ENCODE results near the gene CEP120.
A peak's percentile ranks its signal among the peaks of the same experiment; 100 is the strongest.
"Not testable (repeated sequence)": the region's sequence is repeated elsewhere in the genome, so short reads cannot be mapped to it uniquely, and the experiment has no call there.

The CEP120 gene

DNA sequence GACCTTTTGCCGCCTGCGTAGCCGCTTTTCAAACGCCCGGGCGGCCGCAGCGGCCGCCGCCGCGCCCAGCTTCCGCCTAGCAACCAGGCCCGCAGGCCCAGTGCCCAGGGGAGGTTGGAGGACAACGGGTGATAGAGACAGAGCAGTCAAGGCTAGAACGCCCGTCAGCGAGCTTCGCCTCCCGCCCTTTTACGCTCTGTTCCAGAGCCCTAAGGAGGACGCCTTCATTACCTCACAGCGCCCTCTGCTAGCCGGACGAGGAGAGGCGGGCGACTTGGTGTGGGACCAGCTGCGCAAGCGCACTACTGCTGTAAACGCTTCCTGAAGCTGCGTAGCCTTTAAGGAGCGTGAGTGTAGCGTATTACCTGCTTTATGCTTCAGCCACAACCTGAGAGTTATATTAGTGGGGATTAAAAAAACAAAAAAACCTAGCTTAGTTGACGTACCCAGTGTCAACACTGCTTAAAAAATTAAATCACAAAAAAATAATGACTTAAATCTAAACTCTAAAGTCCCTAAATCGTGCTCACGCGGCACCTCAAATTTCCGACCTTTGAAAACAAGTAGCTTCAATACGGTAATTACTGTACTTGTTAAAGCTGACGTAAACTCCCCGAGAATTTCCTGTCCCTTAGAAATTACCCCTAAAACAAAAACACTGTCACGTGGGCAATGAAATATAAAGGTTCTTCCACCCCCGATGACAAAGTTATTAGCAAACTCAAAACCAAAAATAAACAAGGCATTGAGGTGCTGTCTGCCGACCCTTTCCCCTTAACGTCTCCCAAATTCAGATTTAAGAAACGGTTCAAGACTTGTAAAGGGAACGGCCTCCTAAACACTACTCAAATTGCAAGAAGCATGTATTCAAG is at the start of gene CEP120:
CEP120 (minus strand) TSS at position 126 of the 872 bp plus-strand sequence. CDS start 405 bp downstream, outside the sequence.
- DNase-seq (ENCODE audit: low read depth) = peak; percentile 99

DNA sequence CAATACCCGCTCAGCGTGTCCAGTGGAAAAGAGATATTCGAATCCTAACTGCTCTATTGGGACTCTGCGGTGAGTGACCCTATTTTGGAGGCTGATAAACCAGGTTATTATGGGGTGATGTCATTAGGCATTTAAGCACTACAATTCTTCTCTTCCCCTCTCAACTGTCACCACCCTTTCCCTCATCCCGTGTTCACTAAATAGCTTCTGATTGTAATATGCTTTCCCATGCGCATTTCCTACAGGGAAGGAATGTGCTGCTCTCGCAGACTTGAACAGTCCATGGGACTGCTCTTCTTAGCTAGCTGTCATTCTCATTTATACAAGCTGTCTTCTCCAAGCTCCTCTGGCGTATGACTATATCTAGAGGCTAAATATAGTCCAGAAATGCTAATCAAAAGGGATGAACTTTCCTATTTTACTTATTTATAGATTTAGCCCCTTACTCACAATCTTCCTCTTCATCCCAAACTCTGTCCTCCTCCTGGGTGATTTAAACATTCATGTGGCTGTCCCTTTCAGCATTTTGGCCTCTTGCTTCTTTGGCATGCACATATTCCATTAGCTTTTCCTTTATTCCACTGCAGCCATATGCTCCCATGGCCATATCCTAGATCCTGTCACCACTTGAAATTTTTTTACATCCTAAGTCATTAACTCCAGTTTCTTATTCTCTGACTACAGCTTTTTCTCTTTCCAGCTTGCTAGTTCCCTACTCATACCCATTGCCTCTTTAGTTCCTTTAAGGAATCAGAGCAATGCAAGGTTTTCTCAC is 49.1 kb upstream of the CEP120 start:
- no peak for DNase-seq (ENCODE audit: low read depth)

- no peak for DNase-seq (ENCODE audit: low read depth)
These were observed 48.2 kb upstream of the CEP120 start for GRCh38 chr5:123471385-123471784.

DNA sequence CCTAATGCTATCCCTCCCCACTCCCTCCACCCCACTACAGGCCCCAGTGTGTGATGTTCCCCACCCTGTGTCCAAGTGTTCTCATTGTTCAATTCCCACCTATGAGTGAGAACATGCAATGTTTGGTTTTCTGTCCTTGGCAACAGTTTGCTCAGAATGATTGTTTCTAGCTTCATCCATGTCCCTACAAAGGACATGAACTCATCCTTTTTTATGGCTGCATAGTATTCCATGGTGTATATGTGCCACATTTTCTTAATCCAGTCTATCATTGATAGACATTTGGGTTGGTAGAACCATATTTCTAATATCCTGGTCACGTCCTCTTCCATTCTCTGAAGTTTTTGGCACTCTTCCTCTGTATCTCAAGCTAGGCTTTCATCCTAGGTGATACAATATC is 43.6 kb upstream of the CEP120 start:
- DNase-seq (ENCODE audit: low read depth) = not testable (repeated sequence)

GRCh38 chr5:123460296-123460729 is 37.1 kb upstream of the CEP120 start:
- DNase-seq (ENCODE audit: low read depth) = peak; percentile 86

GRCh38 chr5:123458994-123459393 is 35.8 kb upstream of the CEP120 start:
- not testable (repeated sequence) for DNase-seq (ENCODE audit: low read depth)

DNA sequence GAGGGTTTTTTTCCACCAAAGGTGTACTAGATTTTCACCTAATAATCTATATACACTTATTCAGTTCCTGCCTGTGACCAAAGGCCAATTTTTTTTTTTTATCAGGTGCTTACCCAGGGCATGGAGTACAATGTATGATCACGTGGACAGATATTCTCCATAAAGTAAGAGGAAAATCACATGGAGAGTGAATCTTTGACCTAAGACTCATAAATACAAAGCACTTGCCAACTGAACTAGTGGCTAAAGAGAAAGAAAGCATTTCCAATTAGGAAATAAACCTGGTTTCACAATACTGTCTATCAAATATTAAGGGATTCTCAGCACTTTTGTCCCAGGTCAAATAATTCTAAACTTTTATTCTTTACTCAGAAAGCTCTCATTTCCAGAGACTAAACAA is 33.0 kb upstream of the CEP120 start:
- DNase-seq (ENCODE audit: low read depth) = no peak

DNA sequence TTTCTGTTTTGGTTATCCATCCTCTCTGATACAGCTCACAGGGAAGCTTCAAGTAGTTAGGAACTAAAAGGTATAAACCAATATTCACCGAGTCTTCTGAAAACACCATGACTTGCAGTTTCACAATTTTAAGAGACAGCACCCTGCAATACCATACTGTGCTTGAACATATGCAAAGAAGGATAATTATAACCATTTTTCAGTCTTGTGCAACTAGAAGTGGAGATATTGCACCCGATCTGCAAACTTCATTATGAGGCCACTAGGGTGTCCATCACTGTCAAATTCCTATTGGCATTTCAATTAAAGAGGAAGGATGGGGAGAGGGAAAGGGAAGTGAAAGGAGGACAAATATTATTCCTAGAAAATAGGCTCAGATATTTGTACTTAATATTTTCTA is 32.4 kb upstream of the CEP120 start:
- DNase-seq (ENCODE audit: low read depth) = no peak

GRCh38 chr5:123455095-123455494 is 31.9 kb upstream of the CEP120 start:
- DNase-seq (ENCODE audit: low read depth) = no peak

DNA sequence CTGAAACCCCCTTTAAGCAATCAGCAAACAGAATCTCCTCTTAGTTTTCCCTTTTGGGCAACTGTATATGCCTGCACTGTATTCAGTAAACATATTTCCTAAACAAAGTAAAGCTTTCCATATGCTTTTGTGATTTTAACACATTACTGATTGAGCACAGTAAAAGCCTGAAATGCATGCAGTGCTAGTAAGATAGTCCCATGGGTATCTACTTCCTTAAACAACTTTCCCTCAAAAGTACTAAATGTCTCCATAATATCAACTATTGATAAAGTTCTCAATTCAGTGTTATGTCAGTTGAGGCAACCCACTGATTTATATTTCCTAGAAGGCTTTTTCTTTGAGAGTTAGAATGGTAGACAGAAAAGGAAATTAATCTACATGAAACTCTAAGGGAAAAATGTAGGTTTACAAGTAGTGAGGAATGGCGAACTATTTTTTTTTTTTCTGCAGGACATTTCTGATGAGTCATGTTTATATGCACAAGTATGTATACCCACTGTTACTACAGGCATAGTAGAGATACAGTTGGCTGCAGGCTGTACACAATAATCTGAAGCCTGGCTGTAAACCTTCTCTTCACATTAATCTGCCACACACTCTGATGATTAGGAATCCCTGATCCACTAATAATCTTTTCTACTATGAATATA is 31.2 kb upstream of the CEP120 start:
- DNase-seq (ENCODE audit: low read depth) = peak; percentile 39

- no peak for DNase-seq (ENCODE audit: low read depth)
These were observed 29.2 kb upstream of the CEP120 start for GRCh38 chr5:123452401-123452800.

DNA sequence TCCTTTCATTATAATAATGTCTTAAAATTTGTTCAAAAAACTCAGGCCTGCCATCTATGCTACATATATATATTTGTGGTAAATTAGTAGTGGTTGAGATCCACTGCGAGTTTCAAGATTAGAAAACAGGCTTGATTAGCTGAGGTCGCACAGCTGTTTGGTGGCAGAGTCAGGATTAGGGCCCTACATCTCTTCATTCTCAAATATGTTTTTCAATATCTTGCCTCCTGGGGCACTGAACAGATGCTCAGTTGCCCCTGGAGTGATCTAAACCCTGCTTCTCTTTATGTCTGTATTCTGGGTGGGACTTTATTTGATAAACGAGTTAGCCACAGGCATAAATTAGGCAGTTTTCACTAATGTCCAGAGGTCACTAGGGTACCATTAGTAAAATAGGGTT is 27.8 kb upstream of the CEP120 start:
- no peak for DNase-seq (ENCODE audit: low read depth)

GRCh38 chr5:123450640-123451039 is 27.4 kb upstream of the CEP120 start:
- DNase-seq (ENCODE audit: low read depth) = peak; percentile 48

DNA sequence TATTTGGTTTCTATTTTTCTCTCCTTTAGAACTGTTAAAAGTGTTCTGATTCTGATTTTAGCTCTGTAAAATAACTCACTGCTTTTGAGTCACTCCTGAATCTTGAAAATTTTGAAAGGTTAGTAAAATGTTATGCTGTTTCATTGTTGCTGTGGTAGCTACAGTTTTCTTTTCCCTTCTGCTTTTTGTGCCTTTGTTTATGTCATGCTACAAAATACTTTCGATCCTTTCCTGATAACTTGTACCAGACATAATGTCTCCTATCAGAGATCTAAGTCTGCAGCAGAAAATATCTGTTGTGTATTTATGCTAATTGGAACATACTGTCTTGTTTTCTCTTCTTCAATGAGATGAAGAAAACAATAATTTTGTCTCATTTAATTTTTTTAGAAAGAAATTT is 26.9 kb upstream of the CEP120 start:
- no peak for DNase-seq (ENCODE audit: low read depth)

DNA sequence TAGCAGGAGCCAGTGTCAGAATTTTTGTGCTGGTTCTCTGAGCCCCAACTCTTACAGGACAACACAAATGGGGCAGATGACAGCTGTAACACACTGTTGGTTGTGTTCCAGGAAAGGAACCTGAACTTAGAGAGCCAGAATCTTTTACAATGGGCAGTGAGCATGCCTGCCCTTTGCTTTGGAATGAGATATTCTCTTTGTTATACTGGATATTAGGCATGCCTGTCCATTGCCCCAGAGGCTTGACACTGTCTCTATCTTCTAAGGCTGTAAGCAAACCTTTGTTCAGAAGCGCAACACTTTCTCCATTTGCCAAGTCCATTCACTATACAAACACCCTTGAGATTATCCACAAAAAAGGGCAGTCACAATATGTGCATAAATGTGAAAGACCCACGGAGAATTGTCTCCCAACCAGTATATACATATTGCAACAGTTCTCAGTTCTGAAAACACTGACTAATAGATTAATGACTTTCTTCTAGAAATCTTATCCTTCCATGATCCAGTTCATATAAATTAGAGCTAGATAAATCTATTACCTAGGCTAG is 26.3 kb upstream of the CEP120 start:
- no peak for DNase-seq (ENCODE audit: low read depth)

DNA sequence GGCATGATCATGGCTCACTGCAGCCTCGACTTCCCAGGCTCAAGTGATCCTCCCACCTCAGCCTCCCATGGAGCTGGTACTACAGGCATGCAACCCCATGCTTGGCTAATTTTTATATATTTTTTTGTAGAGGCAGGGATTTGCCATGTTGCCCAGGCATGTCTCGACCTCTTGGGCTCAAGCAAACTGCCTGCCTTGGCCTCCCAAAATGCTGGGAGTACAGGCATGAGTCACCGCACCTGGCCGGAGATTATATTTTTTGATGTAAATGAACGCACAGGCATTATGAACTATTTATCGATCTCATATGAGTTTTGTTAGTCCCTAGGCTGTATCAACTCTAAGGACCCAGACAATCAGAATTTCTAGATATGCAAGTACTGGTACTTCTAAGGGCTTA is 25.5 kb upstream of the CEP120 start:
- DNase-seq (ENCODE audit: low read depth) = no peak

DNA sequence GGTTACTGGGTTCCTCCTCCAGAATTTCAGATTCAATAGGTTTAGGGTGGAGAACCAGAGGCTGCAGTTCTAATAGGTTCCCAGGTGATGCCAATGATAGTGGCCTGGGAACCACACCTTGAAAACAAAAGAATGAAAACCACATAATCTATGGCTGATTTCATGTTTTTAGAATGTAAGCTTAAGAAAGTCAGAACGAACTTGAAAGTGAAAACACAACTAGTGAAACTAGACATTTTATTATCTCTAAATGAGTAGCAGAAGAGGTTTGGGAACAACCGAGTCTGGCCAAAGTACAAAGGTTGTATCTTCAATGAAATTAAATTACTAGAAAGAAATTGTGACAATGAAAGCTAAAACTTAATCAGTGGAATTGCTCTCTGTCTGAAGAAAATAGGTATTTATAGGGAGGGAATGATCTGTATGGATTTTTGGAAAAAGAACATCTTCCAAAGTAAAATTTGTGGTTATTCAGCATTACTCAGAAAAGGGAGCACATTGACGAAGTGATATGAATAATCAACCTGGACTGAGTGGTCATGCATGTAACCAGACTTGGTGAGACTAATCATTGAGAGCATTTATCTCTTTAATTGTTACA is 24.9 kb upstream of the CEP120 start:
- no peak for DNase-seq (ENCODE audit: low read depth)

DNA sequence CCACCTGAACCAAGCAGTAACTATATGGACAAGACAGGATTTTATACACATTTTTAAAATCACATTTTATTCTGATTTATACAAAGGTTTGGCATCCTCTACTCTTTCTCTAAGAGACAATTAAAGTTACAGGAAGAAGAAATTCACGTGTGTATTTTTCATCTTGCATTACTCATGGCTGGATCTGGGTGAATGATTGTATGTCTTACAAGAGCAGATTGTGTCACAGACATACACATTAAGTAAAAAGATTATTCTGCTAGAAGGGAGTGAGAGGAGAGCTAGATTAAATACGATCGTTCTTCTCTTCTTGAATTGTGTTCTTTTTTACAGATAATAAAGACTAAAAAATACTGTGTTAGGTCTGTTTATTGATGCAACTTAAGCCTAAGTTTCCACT is 20.8 kb upstream of the CEP120 start:
- DNase-seq (ENCODE audit: low read depth) = peak; percentile 53

DNA sequence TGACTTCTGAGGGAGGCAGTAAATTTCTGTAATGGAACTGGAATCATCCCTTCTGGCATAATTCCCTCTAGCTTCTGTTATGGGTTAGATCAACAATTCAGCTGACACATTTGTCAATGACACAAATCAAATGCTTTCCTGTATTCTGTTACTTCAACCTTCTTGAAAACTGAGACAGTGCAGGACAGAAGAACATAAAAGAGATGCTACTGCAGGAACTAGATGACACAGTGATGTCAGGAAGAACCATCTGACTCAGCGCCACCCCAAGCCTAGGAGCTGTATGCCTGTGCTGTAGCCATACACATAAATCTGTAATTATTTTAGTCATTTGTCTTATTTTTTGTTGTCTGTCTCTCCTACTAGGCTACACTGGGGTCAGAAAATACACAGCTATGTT is 18.2 kb upstream of the CEP120 start:
- no peak for DNase-seq (ENCODE audit: low read depth)

- no peak for DNase-seq (ENCODE audit: low read depth)
These were observed 17.4 kb upstream of the CEP120 start for GRCh38 chr5:123440456-123441181.

DNA sequence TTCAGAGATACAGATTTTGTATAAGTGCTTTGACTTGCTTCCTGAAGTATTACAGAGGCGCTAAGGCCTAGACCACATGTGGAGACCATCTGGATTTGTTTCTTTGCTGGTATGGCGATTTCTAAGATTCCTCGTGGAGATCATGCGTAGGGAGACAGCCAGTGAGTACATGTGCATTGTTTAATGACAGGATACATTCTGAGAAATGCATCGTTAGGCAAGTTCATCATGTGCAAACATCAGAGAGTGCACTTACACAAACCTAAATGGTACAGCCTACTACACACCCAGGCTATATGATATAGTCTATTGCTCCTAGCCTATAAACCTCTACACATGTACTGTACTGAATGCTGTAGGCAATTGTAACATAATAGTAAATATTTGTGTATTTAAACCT is 16.5 kb upstream of the CEP120 start:
- DNase-seq (ENCODE audit: low read depth) = no peak
